ENCODE results near the gene AMBN.

GRCh38 chr4:70607334-70607853 is 15.3 kb downstream of the AMBN start:
- TF ChIP-seq CTCF (IDR thresholded peaks at IDR 0.05), result no peak
- TF ChIP-seq POLR2AphosphoS5 (IDR thresholded peaks at IDR 0.05), result no peak

Measured in suprapubic skin (tissue), 3 donors.